GM19035 (cell line): ENCODE data around the gene ARID5A.

Source experiments
- ATAC-seq: cut with Tn5 transposase; IDR thresholded peaks from one replicate; pipeline ENCODE4 v1.9.1; 2021; ENCODE audit not compliant: unreplicated experiment

Gene ARID5A

DNA sequence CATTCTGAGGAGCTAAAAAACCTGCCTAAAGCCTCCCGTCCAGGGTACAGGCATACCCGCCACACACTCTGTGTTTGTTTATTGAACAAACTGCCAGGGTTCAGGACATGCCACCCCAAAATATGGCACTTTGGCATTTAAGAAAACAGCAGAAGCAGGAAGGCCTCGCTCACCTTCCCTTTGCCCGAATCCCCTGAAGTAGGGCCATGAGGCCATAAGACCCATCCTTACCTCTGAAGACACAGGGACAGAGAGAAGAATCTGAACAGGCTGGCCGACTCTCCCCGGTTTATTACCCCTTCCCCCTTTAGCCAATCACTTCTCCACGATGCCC lies 29.7 kb upstream of the ARID5A start:
- ATAC-seq: no peak

DNA sequence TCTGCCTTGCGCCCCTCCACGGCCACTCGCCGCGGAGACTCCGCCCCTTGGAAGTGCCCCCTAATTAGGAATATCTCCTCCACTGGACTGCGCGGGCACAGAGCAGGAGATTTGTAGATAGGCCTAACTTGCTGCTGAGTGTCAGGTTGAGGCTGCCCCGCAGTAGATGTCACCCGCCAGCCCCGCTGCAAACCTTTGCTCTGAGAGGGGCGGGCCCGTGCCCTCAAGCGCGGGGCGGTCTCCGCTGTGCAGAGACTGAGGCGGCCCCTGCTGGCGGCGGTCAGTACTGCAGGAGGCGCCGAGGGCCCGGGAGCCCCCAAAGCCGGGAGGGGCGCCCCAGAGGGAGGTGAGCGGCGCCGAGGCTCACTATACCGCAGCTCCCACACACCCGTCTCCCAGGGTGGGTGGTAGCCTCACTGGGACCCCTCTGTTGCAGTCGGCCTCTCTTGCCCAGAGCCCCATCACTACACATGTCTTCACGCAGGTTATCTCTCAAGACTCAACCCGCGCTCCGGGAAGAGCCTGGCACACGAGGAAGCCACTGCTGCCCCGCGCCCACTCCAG lies 28.5 kb upstream of the ARID5A start:
- peak; percentile 55 for ATAC-seq

DNA sequence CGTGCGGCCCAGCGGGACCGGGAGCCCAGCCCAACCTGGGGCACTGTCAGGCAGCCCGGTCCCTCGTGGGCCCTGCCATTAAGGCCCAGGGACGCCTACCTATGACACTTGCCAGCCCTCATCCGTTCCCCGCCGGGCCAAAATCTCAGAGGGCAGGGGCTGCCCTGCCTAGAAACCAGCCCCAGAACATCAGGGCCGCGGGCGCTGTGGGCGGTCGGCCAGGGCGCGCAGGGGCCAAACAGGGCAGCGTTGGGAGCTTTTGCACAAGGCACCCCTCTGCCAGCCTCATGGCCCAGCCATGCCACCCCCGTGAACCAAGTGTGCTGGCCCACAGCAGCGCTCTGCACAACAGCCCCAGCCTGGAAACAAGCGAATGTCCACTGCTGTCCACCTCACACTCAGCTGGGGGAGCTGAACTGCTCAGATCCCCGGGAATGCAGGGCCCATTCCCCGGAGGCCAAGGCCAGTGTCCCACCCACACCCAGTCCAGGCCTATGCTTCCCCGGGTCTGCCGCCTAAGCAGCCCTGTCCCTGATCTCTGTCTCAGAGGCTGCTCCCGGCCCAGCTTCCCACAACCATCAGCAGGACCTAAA lies 27.9 kb upstream of the ARID5A start:
- ATAC-seq: no peak

DNA sequence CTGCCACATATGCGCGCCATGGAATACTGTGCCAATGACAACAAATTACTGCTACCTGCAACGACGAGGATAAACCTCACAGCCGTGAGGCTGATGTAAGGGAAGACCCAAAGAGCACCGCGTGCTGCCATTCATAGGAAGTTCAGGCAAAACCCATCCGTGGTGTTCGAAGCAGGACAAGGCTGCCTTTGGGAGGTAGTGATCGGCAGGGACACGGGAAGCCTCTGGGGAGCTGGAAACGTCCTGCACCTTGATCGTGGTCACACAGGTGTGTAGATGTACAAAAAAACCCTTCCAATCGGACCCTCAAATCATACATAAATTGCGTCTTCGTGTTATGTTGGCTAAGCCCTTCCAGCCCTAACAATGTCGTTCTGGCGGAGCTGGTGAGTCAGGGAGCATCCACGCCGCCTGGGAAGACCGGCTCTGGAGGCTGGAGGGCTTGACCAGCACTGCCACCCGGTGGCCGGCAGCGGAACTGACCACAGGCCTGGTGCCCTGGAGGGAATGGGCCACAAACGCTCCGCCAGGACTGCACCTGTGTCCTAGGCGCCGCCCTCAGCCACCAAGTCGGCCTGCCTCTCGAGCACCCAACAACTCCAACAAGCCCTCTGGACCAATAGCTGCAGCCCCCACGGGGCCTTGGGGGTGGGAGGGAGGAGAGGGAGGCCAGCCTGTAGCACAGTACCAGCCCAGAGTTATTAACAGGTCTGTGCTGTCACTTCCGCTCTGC lies 27.3 kb upstream of the ARID5A start:
- peak; percentile 79 for ATAC-seq

DNA sequence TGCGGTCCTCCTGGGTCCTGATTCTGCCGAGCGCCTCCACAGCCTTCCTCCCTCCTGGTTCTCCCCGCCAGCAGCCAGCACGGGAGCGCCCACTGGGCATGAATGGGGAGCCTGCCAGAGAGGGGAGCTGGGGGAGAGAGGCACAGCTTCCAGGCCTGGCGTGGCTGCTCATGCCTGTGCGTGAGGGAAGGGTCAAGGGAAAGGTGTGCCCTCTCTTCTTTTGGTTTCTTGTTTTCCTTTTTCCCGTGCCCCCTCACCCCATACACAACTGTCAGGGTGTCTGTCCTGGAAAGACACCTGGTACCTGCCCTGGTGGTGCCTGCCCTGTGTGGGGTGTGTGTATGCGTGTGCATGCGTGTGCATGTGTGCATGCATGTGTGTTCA lies 26.7 kb upstream of the ARID5A start:
- ATAC-seq: no peak

DNA sequence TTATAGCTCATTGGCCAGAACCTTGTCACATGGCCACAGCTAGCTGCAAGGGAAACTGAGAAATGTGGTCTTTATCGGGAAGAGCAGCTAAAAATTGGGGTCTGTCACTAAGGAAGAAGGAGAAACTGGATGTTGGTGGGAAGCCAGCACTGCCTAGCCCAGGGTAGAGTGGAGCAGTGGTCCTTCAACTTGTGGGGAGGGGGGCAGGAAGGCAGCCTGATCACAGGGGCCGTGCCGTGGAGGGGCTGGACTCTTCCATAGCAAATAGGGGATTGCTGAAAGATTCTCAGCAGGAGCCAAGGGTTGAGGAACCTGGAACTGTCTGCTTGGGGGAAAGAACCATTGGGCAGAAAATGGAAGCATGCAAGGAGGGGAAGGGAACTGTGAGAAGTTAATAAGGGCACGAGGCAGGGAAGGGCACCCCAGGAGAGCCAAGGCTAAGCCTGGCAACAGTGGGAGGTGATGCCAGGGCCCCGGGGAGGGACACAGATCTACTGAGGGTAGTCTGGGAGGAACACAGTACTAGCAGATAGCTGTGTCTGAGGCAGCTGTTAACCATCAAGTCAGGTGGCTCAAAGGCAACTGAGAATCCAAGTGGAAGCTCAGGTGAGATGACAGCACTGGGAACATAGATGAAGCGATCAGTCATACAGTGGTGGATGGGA lies 25.5 kb upstream of the ARID5A start:
- no peak for ATAC-seq

DNA sequence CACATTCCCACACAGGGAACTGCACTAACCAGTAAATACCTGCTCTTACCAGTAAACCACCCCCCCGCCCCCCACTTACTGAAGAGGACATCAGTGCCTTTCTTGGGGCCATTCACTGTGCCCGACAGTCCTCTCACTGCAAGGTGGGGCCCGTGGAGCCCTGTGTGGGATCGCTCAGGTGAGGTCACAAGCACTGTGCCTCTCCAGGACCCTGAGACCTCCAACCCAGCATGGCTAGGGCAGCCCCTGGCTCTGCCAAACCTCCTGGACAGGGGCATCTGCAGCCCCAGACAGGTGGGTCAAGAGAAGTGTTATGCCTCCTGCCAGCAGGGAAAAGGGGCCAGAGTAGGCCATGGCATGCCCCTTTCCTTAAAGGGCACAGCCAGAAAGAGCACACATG lies 24.7 kb upstream of the ARID5A start:
- ATAC-seq: no peak

DNA sequence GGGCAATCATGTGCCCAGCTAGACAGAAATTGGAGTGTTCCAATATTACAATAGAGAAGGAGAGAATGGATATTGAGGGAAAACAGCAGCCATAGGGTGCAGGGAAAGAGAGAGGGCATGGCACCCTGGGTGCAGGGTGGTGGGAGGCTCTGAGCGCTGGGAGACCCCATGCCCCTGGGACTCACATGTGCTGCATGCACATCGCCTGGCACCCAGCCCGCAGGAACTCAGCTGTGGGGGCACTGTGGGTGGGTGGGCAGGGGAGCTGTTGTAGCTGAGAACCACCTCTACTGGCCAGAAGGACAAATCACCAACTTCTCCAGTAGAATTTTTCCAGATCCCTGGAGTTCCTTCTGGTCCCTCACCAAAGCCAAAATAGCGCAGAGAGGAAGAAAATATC lies 24.2 kb upstream of the ARID5A start:
- no peak for ATAC-seq

- no peak for ATAC-seq
Observed at GRCh38 chr2:96514521-96514920, 22.0 kb upstream of the ARID5A start.

DNA sequence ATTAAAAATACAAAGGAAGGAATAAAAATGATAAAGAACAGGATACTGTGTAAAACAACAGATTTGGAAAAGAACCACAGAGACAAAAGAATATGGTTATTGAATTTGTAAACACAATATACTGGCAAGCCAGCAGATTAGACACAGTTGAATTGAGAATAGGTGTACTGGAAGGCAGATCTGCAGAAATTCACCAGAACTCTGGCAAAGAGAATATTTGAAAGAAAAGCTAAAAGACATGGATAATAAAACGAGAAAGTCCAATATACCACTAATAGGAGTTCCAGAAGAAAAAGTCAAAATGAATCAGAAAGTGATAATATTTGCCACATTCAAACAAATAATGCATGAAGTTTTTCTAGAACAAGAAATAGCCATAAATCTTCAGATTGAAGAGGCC lies 19.5 kb upstream of the ARID5A start:
- ATAC-seq: no peak

- no peak for ATAC-seq
Observed at GRCh38 chr2:96520231-96520630, 16.3 kb upstream of the ARID5A start.

DNA sequence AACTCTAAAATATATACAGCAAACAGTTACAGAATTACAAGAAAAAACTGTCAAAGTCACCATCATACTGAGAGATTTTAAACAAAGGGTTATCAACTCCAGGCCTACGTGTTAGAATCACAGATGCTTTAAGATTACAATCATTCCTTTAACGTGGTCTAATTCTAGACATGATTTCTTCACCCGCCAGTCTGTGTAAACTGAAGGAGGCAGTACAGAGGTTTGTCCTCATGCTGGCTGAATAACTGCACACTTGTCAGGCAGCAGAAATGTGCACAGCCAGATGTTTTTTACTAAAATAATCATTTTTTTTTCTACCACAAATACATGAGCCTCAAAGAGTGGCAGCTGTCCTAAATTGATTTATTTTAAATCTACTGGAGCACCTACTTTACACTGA lies 15.9 kb upstream of the ARID5A start:
- no peak for ATAC-seq

DNA sequence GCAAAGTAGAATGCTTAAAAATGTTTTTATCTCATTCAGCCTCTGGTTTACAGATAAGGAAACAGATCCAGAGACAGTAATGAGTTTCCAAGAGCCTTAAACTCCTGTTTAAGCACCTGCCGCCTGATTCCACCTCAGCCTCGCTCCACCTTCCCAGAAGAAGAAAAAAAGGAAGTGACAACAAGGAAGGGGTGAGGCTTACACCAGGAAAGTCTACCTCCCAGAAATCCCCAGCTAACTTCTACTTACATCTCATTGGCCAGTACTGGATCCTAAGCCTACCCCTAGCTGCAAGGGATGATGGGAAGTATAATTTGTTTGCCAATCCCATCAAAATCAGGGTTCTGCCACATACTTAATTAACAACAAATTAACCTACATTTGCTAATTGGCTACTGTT lies 15.3 kb upstream of the ARID5A start:
- no peak for ATAC-seq

DNA sequence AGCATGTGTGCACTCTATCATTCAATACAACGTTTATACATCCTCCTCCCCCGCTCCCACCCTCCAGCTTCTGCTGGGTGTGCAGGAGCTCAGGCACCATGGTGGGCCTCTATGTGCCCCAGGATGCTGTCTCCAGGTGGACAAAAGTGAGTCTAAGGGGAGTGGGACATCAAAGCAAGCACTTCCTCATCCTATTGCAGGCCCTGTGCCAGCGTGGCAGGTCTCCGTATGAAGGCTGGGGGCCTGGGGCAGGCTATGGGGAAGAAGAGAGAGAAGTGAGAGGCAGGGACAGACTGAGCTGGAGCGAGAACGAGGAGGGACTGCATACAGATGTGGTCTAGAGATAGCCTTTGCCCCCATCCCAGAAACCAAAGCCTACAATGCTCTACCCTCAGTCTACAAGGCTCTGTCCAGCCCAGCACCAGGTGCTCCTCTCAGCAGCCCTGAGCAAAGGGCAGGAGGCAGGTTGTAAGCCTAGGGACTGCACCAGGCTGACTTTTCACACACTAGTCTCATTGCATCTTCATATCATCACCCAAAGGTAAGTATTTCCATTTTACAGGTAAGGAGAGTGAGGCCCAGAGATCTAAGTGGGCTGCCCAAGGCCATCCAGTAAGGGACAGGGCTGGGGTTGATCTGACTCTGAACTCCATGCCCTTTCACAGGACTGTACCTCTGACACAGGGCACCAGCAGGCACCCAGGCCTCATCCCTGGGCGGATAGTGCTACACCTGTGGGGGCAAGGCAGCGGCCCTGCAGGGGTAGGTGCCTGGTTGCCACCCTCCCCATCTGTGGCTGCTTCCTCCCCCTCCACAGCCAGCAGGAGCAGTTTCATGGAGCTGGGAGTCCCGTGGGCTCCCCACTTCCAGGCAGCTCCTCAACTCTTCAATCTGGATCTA lies 14.0 kb upstream of the ARID5A start:
- ATAC-seq: no peak

- ATAC-seq: no peak
Observed at GRCh38 chr2:96523659-96524481, 12.7 kb upstream of the ARID5A start.

GRCh38 chr2:96524482-96525210 lies 11.9 kb upstream of the ARID5A start:
- ATAC-seq: no peak

DNA sequence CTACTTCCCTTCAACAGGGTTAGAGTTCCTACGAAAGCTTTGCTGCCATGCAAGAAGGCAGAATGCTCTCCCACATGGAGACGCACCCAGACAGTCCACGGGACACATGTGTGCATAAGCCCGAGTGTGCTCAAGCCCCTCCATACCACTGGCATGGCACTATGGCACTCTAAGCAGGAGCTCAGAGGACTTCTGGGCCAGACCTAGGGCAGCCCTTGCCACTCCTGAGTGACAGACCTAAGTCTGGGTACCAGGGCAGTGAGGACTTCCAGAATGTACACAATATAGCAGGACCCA lies 11.4 kb upstream of the ARID5A start:
- ATAC-seq: no peak

- ATAC-seq: no peak
Observed at GRCh38 chr2:96526101-96526591, 10.4 kb upstream of the ARID5A start.

DNA sequence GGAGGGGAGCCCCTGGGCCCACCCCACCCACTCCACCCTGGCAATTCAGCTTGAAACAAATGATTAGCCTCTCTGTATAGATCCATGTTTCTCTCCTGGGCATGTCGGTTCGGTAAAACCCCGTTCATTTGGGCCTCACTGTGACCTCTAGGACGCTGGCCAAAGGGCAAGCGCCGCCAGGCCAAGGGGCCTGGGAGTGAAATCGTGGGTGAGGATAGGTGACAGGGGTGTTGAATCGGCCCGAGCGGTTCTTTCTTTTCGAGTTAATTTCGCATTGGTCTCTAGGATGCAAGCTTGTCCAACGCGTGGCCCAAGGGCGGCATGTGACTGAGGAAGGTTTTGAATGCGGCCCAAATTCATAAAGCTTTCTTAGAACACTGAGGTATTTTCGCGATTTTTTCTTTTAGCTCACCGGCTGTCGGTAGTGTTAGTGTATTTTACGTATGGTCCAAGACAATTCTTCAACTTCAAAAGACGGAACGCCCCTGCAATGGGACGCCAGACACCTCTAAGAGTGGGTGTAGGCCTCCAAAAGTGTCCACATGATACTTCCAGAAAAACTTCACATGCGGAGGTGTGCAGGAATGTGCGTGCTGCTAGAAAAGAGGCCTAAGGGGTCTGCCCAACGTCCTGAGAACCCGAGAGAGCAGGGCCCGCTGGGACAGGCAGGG lies 9.8 kb upstream of the ARID5A start:
- no peak for ATAC-seq
